SJSA1 (cell line): ENCODE measurements around the gene SLC10A1. TPM values are rescaled to one million over a fixed set of nuclear protein-coding genes. Genes with fewer than 3 reads are reported as not detected.

Experiments
- DNase-seq, 2 experiments: peaks; one replicate each; pipeline ENCODE4 v3.0.0-alpha.2; 2015 to 2020; ENCODE audit warnings: low spot score in 2 of 2, low read depth in 1 of 2
- H3K27ac ChIP-seq: fragments of 250-450 bp; sonication (Bioruptor Pico); 2 replicates; pipeline ENCODE4 v1.5.1; 2020; ENCODE audit warnings: mild to moderate bottlenecking, moderate library complexity
- H3K27me3 ChIP-seq: fragments of 250-450 bp; sonication (Bioruptor Pico); replicated peaks from 2 replicates; pipeline ENCODE4 v1.5.1; 2020; ENCODE audit warnings: mild to moderate bottlenecking, moderate library complexity
- H3K36me3 ChIP-seq: fragments of 250-450 bp; sonication (Bioruptor Pico); 2 replicates; pipeline ENCODE4 v1.5.1; 2020; ENCODE audit warnings: mild to moderate bottlenecking
- H3K4me1 ChIP-seq: fragments of 250-450 bp; sonication (Bioruptor Pico); replicated peaks from 2 replicates; pipeline ENCODE4 v1.6.1; 2021; ENCODE audit warnings: mild to moderate bottlenecking
- H3K4me3 ChIP-seq: fragments of 250-450 bp; sonication (Bioruptor Pico); 2 replicates; pipeline ENCODE4 v1.5.1; 2020; ENCODE audit warnings: mild to moderate bottlenecking
- H3K9me3 ChIP-seq: fragments of 250-450 bp; sonication (Bioruptor Pico); replicated peaks from 2 replicates; pipeline ENCODE4 v1.5.1; 2020; ENCODE audit warnings: mild to moderate bottlenecking
- total RNA-seq: library from RNA; depleted of rRNA; stranded (reverse); fragments of >200 nt; shearing (Covaris generic); gene quantifications from 2 replicates; pipeline ENCODE4 v1.2.3, GENCODE V29; 2014; rRNA removed

The SLC10A1 gene
- not detected in 2 replicates for total RNA-seq

- Histone ChIP-seq H3K27me3 (peaks cover 3% of the 10 kb centered on the region; the same call in 1 of the 2 replicates), H3K4me1 (no peaks in the 10 kb centered on the region), H3K4me3 (no peak within 1 kb of the TSS), H3K27ac (no peak within 1 kb of the TSS), H3K36me3 (no peaks in the 10 kb centered on the region), H3K9me3 (no peaks in the 10 kb centered on the region)
- DNase-seq = no peak
Observed at GRCh38 chr14:69796797-69797500, at the start of gene SLC10A1. Gene SLC10A1, minus strand, starts transcription at chr14:69797241. Its CDS starts 86 bp downstream, at chr14:69797155.

DNA sequence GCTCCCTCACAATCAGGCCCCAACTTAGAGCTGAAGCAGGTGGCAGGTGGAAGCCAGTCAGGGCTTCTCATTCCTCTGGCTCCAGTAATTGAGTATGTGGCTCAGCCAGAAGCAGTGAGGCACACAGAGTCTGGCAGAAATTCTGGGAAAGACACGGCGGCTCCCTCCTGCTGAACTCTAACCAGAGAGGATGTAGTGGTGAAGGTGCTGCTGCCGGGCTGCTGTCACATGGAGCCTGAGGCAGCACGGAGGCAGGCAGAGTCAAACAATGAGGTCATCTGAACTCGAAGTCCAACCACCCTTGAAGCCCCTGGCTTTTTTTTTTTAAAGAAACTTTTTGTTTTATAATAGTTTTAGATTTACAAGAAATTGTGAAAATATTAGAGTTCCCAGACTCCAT is 48.7 kb upstream of the SLC10A1 start:
- no peaks in the 10 kb centered on the region for H3K4me1 ChIP-seq
- no peak overlapping the region for H3K4me3 ChIP-seq
- no peak for DNase-seq
- no peaks in the 10 kb centered on the region for H3K27me3 ChIP-seq
- no peaks in the 10 kb centered on the region for H3K36me3 ChIP-seq
- no peaks in the 10 kb centered on the region for H3K9me3 ChIP-seq
- H3K27ac ChIP-seq = no peak overlapping the region

- Histone ChIP-seq H3K9me3 (no peaks in the 10 kb centered on the region), H3K4me3 (no peak overlapping the region), H3K27me3 (no peaks in the 10 kb centered on the region), H3K27ac (no peak overlapping the region), H3K4me1 (no peaks in the 10 kb centered on the region), H3K36me3 (no peaks in the 10 kb centered on the region)
- DNase-seq = no peak
Observed at GRCh38 chr14:69845050-69845581, 48.1 kb upstream of the SLC10A1 start.

DNA sequence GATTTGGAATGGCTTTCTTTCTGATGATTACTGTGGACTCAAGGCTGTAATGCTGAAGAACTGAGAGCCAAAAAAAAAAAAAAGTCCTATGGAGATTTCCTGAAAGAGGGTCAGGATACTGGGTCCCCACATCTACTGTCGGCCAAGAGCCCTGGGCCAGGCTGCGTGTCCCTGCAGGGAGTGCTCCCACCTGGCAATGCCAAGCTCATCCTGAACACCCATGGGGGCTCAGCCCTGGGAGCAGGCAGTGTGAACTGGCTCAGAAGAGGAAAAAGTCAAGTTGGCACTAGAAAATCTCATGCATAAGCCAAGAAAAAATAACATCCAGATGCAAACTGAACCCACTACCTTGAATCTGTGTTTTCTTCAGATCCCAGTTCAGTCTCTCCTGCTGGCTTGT is 47.1 kb upstream of the SLC10A1 start:
- H3K4me1 ChIP-seq = no peaks in the 10 kb centered on the region
- H3K9me3 ChIP-seq = no peaks in the 10 kb centered on the region
- H3K36me3 ChIP-seq = no peaks in the 10 kb centered on the region
- H3K27me3 ChIP-seq = no peaks in the 10 kb centered on the region
- H3K4me3 ChIP-seq = no peak overlapping the region
- H3K27ac ChIP-seq = no peak overlapping the region
- no peak for DNase-seq

GRCh38 chr14:69842686-69843420 is 45.8 kb upstream of the SLC10A1 start:
- H3K36me3 ChIP-seq = no peaks in the 10 kb centered on the region
- H3K27me3 ChIP-seq = no peaks in the 10 kb centered on the region
- no peak overlapping the region for H3K4me3 ChIP-seq
- no peak overlapping the region for H3K27ac ChIP-seq
- H3K4me1 ChIP-seq = no peaks in the 10 kb centered on the region
- H3K9me3 ChIP-seq = no peaks in the 10 kb centered on the region
- no peak for DNase-seq

GRCh38 chr14:69841656-69842055 is 44.6 kb upstream of the SLC10A1 start:
- Histone ChIP-seq H3K27me3 (no peaks in the 10 kb centered on the region), H3K9me3 (no peaks in the 10 kb centered on the region), H3K27ac (no peak overlapping the region), H3K4me3 (no peak overlapping the region), H3K36me3 (no peaks in the 10 kb centered on the region), H3K4me1 (no peaks in the 10 kb centered on the region)
- DNase-seq = no peak

DNA sequence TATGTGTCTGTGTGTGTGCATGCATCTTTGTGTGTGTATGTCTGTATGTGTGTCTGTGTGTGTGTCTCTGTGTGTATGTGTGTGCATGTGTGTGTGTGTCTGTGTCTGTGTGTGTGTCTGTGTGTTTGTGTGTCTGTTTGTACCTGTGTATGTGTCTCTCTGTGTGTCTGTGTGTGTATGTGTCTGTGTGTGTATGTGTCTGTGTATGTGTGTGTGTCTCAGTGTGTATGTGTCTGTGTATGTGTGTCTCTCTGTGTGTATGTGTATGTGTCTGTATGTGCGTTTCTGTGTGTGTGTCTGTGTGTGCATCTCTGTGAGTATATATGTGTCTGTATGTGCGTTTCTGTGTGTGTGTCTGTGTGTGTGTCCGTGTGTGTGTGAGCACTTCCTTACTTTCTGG is 42.6 kb upstream of the SLC10A1 start:
- 0 out of 2 replicates have a peak, but pooled peaks cover under 1% of the 10 kb centered on the region for H3K27me3 ChIP-seq
- no peaks in the 10 kb centered on the region for H3K4me1 ChIP-seq
- H3K4me3 ChIP-seq = no peak overlapping the region
- no peaks in the 10 kb centered on the region for H3K36me3 ChIP-seq
- no peaks in the 10 kb centered on the region for H3K9me3 ChIP-seq
- no peak for DNase-seq
- no peak overlapping the region for H3K27ac ChIP-seq

DNA sequence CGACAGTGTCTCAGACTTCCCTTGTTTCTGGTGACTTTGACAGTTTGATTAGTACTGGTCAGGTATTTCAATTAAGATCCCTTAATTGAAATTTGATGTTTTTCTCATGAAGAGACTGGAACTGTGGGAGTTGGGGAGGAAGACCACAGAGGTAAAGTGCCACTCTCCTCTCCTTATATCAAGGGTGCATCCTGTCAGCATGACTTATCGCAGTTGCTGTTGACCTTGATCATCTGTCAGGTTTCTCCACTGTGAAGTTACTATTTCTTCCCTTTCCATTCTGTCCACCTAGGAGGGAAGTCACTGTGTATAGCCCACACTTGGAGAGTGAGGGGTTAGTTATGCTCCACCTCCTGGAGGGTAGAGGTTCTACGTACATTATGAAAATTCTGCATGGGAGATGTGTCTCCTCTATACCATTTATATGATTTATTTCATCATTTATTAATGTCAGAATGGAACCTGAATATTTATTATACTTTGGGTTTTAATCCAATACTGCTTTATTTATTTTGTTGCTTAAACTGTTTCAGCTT is 41.9 kb upstream of the SLC10A1 start:
- Histone ChIP-seq H3K27me3 (0 out of 2 replicates have a peak, but pooled peaks cover 3% of the 10 kb centered on the region), H3K9me3 (no peaks in the 10 kb centered on the region), H3K4me3 (no peak overlapping the region), H3K36me3 (no peaks in the 10 kb centered on the region), H3K4me1 (no peaks in the 10 kb centered on the region), H3K27ac (no peak overlapping the region)
- DNase-seq = no peak

DNA sequence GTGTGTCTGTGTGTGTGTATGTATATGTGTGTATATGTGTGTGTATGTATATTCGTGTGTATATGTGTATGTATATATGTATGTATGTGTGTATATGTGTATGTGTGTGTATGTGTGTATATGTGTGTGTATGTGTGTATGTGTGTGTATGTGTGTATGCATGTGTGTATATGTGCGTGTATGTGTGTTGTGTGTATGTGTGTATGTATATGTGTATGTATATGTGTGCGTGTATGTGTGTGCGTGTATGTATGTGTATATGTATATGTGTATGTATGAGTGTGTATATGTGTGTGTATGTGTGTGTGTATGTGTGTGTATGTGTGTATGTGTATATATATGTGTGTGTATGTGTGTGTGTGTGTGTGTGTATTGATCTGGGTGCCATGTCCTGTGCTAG is 31.8 kb upstream of the SLC10A1 start:
- H3K27ac ChIP-seq = no peak overlapping the region
- H3K9me3 ChIP-seq = no peaks in the 10 kb centered on the region
- H3K4me1 ChIP-seq = no peaks in the 10 kb centered on the region
- DNase-seq = no peak
- H3K4me3 ChIP-seq = no peak overlapping the region
- H3K27me3 ChIP-seq = no peaks in the 10 kb centered on the region
- no peaks in the 10 kb centered on the region for H3K36me3 ChIP-seq

- no peaks in the 10 kb centered on the region for H3K4me1 ChIP-seq
- no peak overlapping the region for H3K4me3 ChIP-seq
- no peaks in the 10 kb centered on the region for H3K9me3 ChIP-seq
- no peaks in the 10 kb centered on the region for H3K27me3 ChIP-seq
- no peak overlapping the region for H3K27ac ChIP-seq
- DNase-seq = no peak
- H3K36me3 ChIP-seq = no peaks in the 10 kb centered on the region
Observed at GRCh38 chr14:69828354-69828753, 31.3 kb upstream of the SLC10A1 start.

DNA sequence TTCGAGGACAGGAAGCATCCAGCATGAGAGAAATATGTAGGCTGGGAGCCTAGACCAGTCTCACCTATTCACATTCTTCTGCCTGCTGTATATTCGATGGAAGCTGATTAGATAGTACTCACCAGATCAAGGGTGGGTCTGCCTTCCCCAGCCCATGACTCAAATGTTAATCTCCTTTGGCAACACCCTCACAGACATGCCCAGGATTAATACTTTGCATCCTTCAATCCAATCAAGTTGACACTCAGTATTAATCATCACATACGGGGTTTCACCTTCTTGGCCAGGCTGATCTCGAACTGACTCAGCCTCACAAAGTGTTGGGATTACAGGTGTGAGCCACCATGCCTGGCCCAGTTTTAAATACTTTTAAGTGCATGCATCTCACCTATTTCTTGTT is 30.5 kb upstream of the SLC10A1 start:
- Histone ChIP-seq H3K27me3 (no peaks in the 10 kb centered on the region), H3K27ac (no peak overlapping the region), H3K36me3 (no peaks in the 10 kb centered on the region), H3K4me1 (no peaks in the 10 kb centered on the region), H3K4me3 (no peak overlapping the region), H3K9me3 (no peaks in the 10 kb centered on the region)
- DNase-seq = no peak

DNA sequence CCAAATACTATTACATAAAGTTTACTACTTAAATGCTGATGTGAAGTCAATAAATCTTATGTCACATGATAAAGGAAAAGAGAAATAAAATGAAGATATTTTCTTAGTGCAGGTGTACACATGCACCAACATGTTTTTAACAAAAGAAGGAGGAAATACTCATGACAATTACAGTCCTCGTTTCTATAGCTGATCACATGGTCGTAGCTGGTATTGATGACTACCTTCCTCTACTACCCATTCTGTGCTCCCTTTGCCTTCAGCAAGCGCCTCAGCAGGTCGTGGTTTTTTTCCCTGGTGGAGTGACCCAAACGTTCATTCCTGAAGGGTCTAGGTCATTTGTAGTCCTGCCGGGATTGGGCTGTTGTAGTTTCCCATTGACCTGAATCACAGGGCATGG is 25.4 kb upstream of the SLC10A1 start:
- DNase-seq = no peak
- Histone ChIP-seq H3K36me3 (no peaks in the 10 kb centered on the region), H3K4me1 (no peaks in the 10 kb centered on the region), H3K27me3 (no peaks in the 10 kb centered on the region), H3K4me3 (no peak overlapping the region), H3K27ac (no peak overlapping the region), H3K9me3 (no peaks in the 10 kb centered on the region)

DNA sequence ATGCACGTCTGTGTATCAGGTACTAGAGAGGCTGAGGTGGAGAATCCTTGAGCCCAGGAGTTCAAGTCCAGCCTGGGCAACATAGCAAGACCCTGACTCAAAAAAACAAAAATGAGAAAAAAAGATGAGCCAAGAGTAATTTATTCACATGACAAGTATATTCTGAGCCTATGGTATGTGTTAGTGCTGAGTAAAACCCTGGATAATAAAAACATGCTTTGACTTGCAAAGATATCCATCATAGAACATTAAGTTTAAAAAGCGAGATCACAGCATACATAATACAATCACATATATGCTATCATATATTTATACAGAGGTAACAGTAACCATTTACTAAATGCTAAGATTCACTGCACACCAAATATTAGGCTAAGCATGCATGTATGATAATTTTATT is 23.9 kb upstream of the SLC10A1 start:
- Histone ChIP-seq H3K4me1 (no peaks in the 10 kb centered on the region), H3K27ac (no peak overlapping the region), H3K9me3 (no peaks in the 10 kb centered on the region), H3K4me3 (no peak overlapping the region), H3K27me3 (no peaks in the 10 kb centered on the region), H3K36me3 (no peaks in the 10 kb centered on the region)
- DNase-seq = no peak

GRCh38 chr14:69819607-69820006 is 22.6 kb upstream of the SLC10A1 start:
- no peaks in the 10 kb centered on the region for H3K4me1 ChIP-seq
- H3K36me3 ChIP-seq = no peaks in the 10 kb centered on the region
- no peak for DNase-seq
- no peak overlapping the region for H3K27ac ChIP-seq
- H3K27me3 ChIP-seq = peaks cover under 1% of the 10 kb centered on the region; the same call in 1 of the 2 replicates
- no peak overlapping the region for H3K4me3 ChIP-seq
- H3K9me3 ChIP-seq = no peaks in the 10 kb centered on the region
